Ramos (cell line): ENCODE results near the gene MXD1.
"Not testable (repeated sequence)": the region's sequence is repeated elsewhere in the genome, so short reads cannot be mapped to it uniquely, and the experiment has no call there.

Experiments used
- in situ Hi-C: fragments of 300-500 bp; cut with MboI; formaldehyde crosslinking; loops from one replicate; pipeline ENCODE4 v1.14.3; 2022; ENCODE audit warnings: low sequenced_read_pairs; ENCODE audit not compliant: unreplicated experiment

MXD1 gene

GRCh38 chr2:69914950-69915945, at the start of gene MXD1:
TSS of gene MXD1 (plus strand) at chr2:69915109. CDS start at chr2:69915331, 222 bp downstream.
- in situ Hi-C loops = loop anchor here (5.0 kb wide), 1 partner anchor 227 kb away; no protein-coding TSS in a partner anchor

- in situ Hi-C loops = no loop called here
Observed at GRCh38 chr2:69888451-69888850, 26.5 kb upstream of the MXD1 start.

GRCh38 chr2:69889302-69889701, 25.6 kb upstream of the MXD1 start:
- in situ Hi-C loops = no loop called here

- in situ Hi-C loops = no loop called here
Observed at GRCh38 chr2:69890881-69891280, 24.0 kb upstream of the MXD1 start.

- in situ Hi-C loops = not testable (repeated sequence)
Observed at GRCh38 chr2:69892838-69893424, 22.0 kb upstream of the MXD1 start.

GRCh38 chr2:69893684-69894551, 21.0 kb upstream of the MXD1 start, which contains the start of gene SNRNP27:
TSS of gene SNRNP27 (plus strand) at chr2:69893956. CDS start at chr2:69893985, 29 bp downstream.
- in situ Hi-C loops = no loop called here

GRCh38 chr2:69894737-69895136, 20.2 kb upstream of the MXD1 start:
- in situ Hi-C loops = not testable (repeated sequence)

- in situ Hi-C loops = no loop called here
Observed at GRCh38 chr2:69902213-69902922, 12.5 kb upstream of the MXD1 start.

- in situ Hi-C loops = loop anchor here (5.0 kb wide), 1 partner anchor 385 kb away; the partner anchor contains the start of gene SNRPG
Observed at GRCh38 chr2:69907216-69907615, 7.7 kb upstream of the MXD1 start.

GRCh38 chr2:69911985-69912563, 2.8 kb upstream of the MXD1 start:
- in situ Hi-C loops = loop anchor here (5.0 kb wide), 1 partner anchor 230 kb away; no protein-coding TSS in a partner anchor

GRCh38 chr2:69914164-69914949, 552 bp upstream of the MXD1 start:
- in situ Hi-C loops = loop anchor here (5.0 kb wide), 1 partner anchor 228 kb away; no protein-coding TSS in a partner anchor

- in situ Hi-C loops = no loop called here
Observed at GRCh38 chr2:69916106-69916505, 1.2 kb downstream of the MXD1 start.

- in situ Hi-C loops = no loop called here
Observed at GRCh38 chr2:69917852-69918251, 2.9 kb downstream of the MXD1 start.

- in situ Hi-C loops = no loop called here
Observed at GRCh38 chr2:69918401-69918800, 3.5 kb downstream of the MXD1 start.

GRCh38 chr2:69923116-69923515, 8.2 kb downstream of the MXD1 start:
- in situ Hi-C loops = no loop called here

- in situ Hi-C loops = no loop called here
Observed at GRCh38 chr2:69926849-69927515, 12.1 kb downstream of the MXD1 start.

- in situ Hi-C loops = no loop called here
Observed at GRCh38 chr2:69931832-69932595, 17.1 kb downstream of the MXD1 start.
